Motor neuron (in vitro differentiated cells): ENCODE data around the gene LRP5. TPM values are rescaled to one million over a fixed set of nuclear protein-coding genes. Genes with fewer than 3 reads are reported as not detected.
"Not testable (repeated sequence)": the region's sequence is repeated elsewhere in the genome, so short reads cannot be mapped to it uniquely, and the experiment has no call there.

ENCODE experiments used
- ATAC-seq, 8 experiments: fragments of 200-7000 bp; cut with Tn5 transposase; replicated peaks in 6 of 8; 2 replicates each; pipeline ENCODE4 v1.8.0; 2021; ENCODE audit warnings: mild to moderate bottlenecking in 8 of 8, moderate library complexity in 8 of 8
- H3K27ac ChIP-seq, 2 donors: fragments of 250-450 bp; sonication (Bioruptor Pico); 2 replicates each; pipeline ENCODE4 v1.9.0; 2021; ENCODE audit warnings: antibody characterized with exemption in 2 of 2, mild to moderate bottlenecking in 2 of 2, moderate library complexity in 1 of 2
- H3K4me1 ChIP-seq, 2 donors: fragments of 250-450 bp; sonication (Bioruptor Pico); replicated peaks in 1 of 2; 2 replicates each; pipeline ENCODE4 v1.6.1; 2021; ENCODE audit warnings: antibody characterized with exemption in 2 of 2, mild to moderate bottlenecking in 2 of 2, moderate library complexity in 1 of 2
- H3K4me3 ChIP-seq, 5 donors: fragments of 250-450 bp; sonication (Bioruptor Pico); 2 replicates each; pipeline ENCODE4 v1.9.0; 2021; ENCODE audit warnings: antibody characterized with exemption in 5 of 5, mild to moderate bottlenecking in 5 of 5, moderate library complexity in 4 of 5
- WGBS, 10 experiments: fragments of 450-650 bp; shearing (Covaris generic); methylation state at CpG; one replicate each; pipeline ENCODE4 v1.0.0; 2022; 5-methylcytosine and 5-hydroxymethylcytosine counted together
- in situ Hi-C, 9 experiments: fragments of 400-800 bp; cut with MboI; loops; one replicate each; pipeline ENCODE4 v1.15.0; 2021; ENCODE audit warnings: low sequenced_read_pairs in 9 of 9, low pct_unique_long_range_greater_than_20kb in 2 of 9; ENCODE audit not compliant: unreplicated experiment in 9 of 9
- total RNA-seq, 8 experiments: library from RNA; unstranded; fragments of 300-600 nt; gene quantifications; 2 replicates each; pipeline versions ENCODE4 v1.2.3 to v1.2.4, GENCODE V29; 2022

Gene LRP5
- total RNA-seq, 8 experiments from 2014 or later = 4.8 to 49.4 (median 14.0) TPM

DNA sequence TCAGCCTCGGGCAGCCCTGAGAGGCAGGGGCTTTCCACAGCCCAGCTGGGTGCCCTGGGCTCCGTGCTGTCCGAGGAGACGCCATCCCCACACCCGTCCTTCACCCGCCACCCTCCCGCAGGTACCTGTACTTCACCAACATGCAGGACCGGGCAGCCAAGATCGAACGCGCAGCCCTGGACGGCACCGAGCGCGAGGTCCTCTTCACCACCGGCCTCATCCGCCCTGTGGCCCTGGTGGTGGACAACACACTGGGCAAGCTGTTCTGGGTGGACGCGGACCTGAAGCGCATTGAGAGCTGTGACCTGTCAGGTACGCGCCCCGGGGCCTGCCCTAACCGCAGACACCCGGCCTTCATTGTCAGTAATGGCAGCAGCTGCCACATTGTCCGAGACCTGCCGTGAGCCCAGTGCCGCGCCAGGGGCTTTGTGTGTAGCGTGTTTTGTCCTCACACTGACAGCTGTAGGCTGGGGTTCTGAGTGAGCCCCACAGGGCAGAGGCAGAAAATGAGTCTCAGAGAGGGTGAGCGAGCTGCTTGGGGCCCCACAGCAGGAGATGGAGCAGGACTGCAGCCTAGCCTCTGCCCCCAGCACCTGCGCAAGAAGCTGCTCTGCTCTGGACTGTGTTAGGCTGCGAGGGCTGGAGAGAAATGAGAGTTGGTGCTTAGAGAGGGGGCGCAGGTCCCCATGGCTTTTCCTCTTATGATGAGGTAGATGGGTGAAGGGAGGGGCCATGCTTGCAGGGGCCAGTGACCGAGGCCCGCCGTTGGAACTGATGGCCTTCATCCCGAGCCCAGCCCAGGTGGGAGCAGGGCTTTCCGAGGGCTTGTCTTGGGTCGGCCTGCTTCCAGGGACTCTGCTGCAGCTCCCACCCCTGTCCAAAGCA is 112.8 kb downstream of the LRP5 start:
- WGBS, 10 experiments = 80 to 100% (median 95%) methylated on average over 1 to 17 of the region's 40 CpGs; no CpG with 5 or more reads in 4 of the 10 experiments
- in situ Hi-C loops = loop anchor here in 2 of 9 experiments (25.0 kb wide), 2 partner anchors 163 to 188 kb away; partner anchors contain the start of gene C11orf24 (in 1 of the 2)
- ATAC-seq = no peak

DNA sequence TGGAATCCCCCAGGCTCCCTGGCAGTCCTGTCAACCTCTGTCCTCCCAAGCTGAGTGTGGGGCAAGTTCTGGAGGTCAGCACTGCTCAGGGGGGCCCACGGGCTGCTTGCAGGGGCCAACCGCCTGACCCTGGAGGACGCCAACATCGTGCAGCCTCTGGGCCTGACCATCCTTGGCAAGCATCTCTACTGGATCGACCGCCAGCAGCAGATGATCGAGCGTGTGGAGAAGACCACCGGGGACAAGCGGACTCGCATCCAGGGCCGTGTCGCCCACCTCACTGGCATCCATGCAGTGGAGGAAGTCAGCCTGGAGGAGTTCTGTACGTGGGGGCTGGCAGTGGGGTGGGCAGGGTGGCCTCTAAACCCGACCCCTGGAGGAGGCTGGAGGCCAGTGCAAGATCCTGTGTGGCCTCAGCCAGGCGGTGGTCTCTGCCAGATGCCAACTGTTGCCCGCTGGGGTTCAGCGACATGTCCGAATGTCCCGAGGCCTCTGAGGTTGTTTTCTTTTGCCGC is 113.5 kb downstream of the LRP5 start:
- 71 to 100% (median 93%) methylated on average over 1 to 7 of the region's 21 CpGs; no CpG with 5 or more reads in 4 of the 10 experiments for WGBS, 10 experiments
- in situ Hi-C loops = loop anchor here in 1 of 9 experiments (25.0 kb wide), 1 partner anchor 164 kb away; the partner anchor contains the start of gene C11orf24
- Histone ChIP-seq H3K27ac (no peak overlapping the region), H3K4me3 (no peak overlapping the region), H3K4me1 (peaks cover 0 to 3% of the 10 kb centered on the region in 2 donors)
- no peak for ATAC-seq

More for the DNA sequence above, 112.8 kb downstream of the LRP5 start:
- Histone ChIP-seq H3K4me1 (peaks cover 0 to 3% of the 10 kb centered on the region in 2 donors), H3K27ac (no peak overlapping the region), H3K4me3 (no peak overlapping the region)

DNA sequence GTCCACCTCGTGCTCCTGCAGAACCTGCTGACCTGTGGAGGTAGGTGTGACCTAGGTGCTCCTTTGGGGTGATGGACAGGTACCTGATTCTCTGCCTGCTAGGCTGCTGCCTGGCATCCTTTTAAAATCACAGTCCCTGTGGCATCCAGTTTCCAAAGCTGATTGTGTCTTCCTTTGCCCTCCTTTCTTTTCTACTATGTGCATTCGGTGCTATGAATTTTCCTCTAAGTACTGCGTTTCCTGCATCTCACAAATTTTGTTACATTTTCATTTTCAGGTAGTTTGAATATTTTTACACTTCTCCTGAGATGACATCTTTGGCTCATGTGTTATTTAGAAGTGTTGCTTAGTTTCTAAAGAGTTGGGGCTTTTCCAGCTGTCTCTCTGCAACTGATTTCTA is 117.3 kb downstream of the LRP5 start:
- 62 to 100% (median 96%) methylated on average over 2 to 3 of the region's 3 CpGs; no CpG with 5 or more reads in 4 of the 10 experiments for WGBS, 10 experiments
- Histone ChIP-seq H3K27ac (no peak overlapping the region), H3K4me1 (no peaks in the 10 kb centered on the region), H3K4me3 (no peak overlapping the region)
- ATAC-seq = no peak
- in situ Hi-C loops = loop anchor here in 1 of 9 experiments (25.0 kb wide), 1 partner anchor 167 kb away; the partner anchor contains the start of gene C11orf24

DNA sequence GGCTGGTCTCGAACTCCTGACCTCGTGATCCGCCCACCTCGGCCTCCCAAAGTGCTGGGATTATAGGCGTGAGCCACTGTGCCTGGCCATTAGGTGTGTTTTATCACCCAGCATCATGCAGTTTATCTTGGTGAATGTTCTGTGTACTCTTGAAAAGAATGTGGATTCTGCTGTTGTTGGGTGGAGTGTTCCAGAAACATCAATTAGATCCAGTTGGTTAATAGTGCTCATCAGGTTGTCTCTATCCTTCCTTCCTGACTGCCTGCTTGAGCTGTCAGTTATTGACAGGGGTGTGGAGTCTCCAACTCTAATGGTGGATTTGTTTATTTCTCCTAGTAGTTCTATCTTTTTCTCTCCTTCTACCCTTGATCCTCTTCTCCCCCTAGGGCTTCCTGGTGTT is 118.0 kb downstream of the LRP5 start:
- no peak overlapping the region for H3K4me3 ChIP-seq
- in situ Hi-C loops = loop anchor here in 1 of 9 experiments (25.0 kb wide), 1 partner anchor 168 kb away; the partner anchor contains the start of gene C11orf24
- no peak for ATAC-seq
- no peak overlapping the region for H3K27ac ChIP-seq
- 80% methylated on average over 1 of the region's 5 CpGs; no CpG with 5 or more reads in 9 of the 10 experiments for WGBS, 10 experiments
- no peaks in the 10 kb centered on the region for H3K4me1 ChIP-seq

DNA sequence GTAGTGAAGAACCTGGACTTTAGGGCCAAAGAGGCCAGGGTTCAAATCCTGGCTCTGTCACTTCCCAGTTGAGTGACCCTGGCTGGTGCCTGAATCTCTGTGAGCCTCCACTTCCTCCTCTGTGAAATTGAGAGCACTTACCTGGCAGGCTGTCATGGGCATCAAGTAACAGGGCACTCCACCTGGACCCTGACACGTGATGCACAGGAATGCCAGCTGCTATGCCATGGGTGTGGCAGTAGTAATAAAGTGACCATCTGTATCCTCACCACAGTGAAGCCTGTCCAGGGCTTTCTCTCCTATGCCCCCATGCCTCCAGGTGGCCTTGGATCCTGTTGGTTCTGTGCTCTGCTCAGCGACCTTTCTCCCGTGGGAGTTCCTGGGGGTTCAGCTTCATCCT is 118.4 kb downstream of the LRP5 start:
- whole genome bisulfite sequencing, 10 experiments = 33 to 100% (median 70%) methylated on average over 1 to 3 of the region's 3 CpGs; no CpG with 5 or more reads in 6 of the 10 experiments
- Histone ChIP-seq H3K27ac (no peak overlapping the region), H3K4me1 (no peaks in the 10 kb centered on the region), H3K4me3 (no peak overlapping the region)
- in situ Hi-C loops = loop anchor here in 1 of 9 experiments (25.0 kb wide), 1 partner anchor 168 kb away; the partner anchor contains the start of gene C11orf24
- no peak for ATAC-seq

DNA sequence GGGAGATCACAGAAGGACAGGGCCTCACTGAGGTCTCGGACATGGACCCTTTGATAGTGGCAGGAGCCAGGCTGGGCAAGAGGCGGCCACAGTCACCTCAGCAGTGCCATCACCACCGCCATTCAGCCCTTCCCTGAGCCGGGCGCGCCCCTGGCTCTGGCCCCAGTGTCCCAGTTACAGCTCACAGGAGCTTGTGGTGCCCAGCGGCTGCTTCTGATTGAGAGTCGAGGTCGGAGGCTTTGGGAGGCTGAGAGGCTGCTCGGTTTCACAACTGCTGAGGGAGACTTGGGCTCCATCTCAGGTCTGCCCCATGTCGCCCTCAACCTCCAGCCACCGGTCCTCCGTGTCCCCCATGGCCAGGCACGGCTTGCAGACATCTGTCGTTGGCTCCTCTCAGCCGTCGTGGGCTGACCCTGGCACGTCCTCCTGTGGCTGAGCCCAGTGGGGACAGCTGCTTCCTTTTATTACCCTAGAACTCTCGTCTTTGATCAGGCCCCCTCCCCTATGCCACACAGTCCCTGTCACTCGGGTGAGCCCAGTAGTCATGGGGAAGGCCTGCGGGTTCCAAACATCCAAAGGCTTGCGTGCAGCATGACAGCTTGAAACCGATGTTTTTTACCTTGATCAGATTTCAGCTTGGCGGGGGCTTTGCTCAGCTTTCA is 119.7 kb downstream of the LRP5 start:
- peak in 1 of 8 experiments; percentile 46 for ATAC-seq
- 76 to 97% (median 89%) methylated on average over 6 to 11 of the region's 24 CpGs; no CpG with 5 or more reads in 7 of the 10 experiments for WGBS, 10 experiments
- in situ Hi-C loops = loop anchor here in 1 of 9 experiments (25.0 kb wide), 1 partner anchor 170 kb away; the partner anchor contains the start of gene C11orf24
- Histone ChIP-seq H3K4me1 (no peaks in the 10 kb centered on the region), H3K27ac (no peak overlapping the region), H3K4me3 (no peak overlapping the region)

DNA sequence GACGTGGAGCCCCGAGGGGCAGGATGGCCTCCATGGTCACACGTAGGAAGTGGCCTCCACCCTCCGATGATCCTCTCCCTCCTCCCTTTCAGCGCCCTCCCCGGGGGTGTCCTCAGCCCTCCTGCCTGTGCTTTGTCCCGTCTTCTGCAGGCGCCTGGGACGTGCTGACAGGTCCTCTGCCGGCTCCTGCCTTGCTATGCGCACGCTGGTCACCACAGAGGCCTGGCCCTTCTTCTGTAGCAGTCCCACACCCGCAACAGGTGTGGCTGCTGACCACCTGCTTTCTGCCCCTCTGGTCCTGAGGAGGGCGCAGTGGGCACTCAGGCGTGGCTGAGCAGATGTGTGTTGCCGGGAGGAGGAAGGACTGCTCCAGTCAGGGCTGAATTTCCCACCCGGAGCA is 120.5 kb downstream of the LRP5 start:
- Histone ChIP-seq H3K4me1 (no peaks in the 10 kb centered on the region), H3K27ac (no peak overlapping the region), H3K4me3 (no peak overlapping the region)
- in situ Hi-C loops = loop anchor here in 1 of 9 experiments (25.0 kb wide), 1 partner anchor 171 kb away; the partner anchor contains the start of gene C11orf24
- 60 to 74% (median 67%) methylated on average over 3 to 12 of the region's 17 CpGs; no CpG with 5 or more reads in 7 of the 10 experiments for WGBS, 10 experiments
- ATAC-seq = peak in 1 of 8 experiments; percentile 7

DNA sequence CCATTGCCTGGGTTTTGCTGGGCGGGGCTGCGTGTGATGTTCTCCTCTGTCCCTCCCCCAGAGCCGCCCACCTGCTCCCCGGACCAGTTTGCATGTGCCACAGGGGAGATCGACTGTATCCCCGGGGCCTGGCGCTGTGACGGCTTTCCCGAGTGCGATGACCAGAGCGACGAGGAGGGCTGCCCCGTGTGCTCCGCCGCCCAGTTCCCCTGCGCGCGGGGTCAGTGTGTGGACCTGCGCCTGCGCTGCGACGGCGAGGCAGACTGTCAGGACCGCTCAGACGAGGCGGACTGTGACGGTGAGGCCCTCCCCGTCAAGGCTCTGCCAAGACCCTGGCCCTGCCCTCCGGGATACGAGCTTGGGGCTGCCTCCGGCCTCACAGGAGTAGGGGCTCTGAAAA is 121.2 kb downstream of the LRP5 start:
- ATAC-seq = no peak
- no peaks in the 10 kb centered on the region for H3K4me1 ChIP-seq
- no peak overlapping the region for H3K4me3 ChIP-seq
- in situ Hi-C loops = loop anchor here in 1 of 9 experiments (25.0 kb wide), 1 partner anchor 171 kb away; the partner anchor contains the start of gene C11orf24
- 90% methylated on average over 4 of the region's 31 CpGs; no CpG with 5 or more reads in 9 of the 10 experiments for WGBS, 10 experiments
- no peak overlapping the region for H3K27ac ChIP-seq

DNA sequence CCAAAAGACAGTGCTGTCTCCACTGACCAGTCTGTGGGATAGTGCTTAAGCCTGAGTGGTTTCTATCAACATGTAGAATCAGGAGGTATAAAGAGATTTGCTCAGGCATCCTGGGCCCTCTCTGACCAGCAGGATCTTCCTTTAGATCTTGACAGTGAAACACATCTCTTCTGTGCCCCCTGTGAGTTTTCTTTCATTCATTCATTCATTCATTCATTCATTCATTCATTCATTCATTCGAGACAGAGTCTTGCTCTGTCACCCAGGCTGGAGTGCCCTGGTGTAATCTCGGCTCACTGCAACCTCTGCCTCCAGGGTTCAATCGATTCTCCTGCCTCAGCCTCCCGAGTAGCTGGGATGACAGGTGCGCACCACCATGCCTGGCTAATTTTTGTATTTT is 121.8 kb downstream of the LRP5 start:
- in situ Hi-C loops = loop anchor here in 1 of 9 experiments (25.0 kb wide), 1 partner anchor 172 kb away; the partner anchor contains the start of gene C11orf24
- not testable (repeated sequence) for H3K27ac ChIP-seq, ATAC-seq, H3K4me1 ChIP-seq, H3K4me3 ChIP-seq
- WGBS, 10 experiments = 80 to 95% methylated on average over 1 to 5 of the region's 5 CpGs; no CpG with 5 or more reads in 8 of the 10 experiments

DNA sequence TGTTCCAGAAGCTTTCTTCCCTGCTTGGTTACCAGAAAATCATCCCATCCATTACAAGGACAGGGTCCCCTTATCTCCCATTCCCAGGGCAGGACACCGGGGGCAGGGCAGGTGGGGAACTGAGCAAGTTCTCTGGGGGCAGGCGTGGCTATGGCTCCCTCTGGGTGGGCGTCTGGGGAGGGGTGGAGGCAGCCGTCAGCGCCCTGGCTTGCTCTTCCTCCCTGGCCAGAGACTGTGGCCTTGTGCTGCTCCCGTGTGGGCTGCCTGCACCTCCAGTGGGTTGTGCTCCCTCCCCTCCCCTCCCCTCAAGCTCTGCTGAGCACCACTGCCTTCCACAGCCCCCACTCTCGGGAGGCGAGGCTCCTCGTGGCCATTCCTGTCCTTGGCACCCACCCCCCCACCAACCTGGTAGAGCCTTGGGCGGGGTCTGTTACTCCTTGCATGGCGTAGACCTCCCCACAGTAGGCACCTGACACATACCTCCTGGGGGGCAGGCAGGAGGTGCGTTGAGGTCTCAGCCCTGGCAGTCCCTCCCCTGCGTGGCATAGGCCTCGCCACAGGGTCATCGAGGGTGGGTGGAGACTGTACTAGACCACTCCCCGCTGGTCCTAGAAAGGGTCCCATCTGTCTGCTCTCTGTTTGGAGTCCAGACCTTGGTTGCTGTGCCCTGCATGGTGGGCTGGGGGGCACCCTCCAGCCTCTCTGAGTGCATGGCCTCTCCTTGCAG is 123.9 kb downstream of the LRP5 start:
- Histone ChIP-seq H3K27ac (no peak overlapping the region), H3K4me1 (peaks cover 12 to 17% of the 10 kb centered on the region in 2 donors), H3K4me3 (no peak overlapping the region)
- in situ Hi-C loops = loop anchor here in 1 of 9 experiments (25.0 kb wide), 1 partner anchor 174 kb away; the partner anchor contains the start of gene C11orf24
- no peak for ATAC-seq
- 100% methylated on average over 3 of the region's 16 CpGs; no CpG with 5 or more reads in 8 of the 10 experiments for WGBS, 10 experiments

DNA sequence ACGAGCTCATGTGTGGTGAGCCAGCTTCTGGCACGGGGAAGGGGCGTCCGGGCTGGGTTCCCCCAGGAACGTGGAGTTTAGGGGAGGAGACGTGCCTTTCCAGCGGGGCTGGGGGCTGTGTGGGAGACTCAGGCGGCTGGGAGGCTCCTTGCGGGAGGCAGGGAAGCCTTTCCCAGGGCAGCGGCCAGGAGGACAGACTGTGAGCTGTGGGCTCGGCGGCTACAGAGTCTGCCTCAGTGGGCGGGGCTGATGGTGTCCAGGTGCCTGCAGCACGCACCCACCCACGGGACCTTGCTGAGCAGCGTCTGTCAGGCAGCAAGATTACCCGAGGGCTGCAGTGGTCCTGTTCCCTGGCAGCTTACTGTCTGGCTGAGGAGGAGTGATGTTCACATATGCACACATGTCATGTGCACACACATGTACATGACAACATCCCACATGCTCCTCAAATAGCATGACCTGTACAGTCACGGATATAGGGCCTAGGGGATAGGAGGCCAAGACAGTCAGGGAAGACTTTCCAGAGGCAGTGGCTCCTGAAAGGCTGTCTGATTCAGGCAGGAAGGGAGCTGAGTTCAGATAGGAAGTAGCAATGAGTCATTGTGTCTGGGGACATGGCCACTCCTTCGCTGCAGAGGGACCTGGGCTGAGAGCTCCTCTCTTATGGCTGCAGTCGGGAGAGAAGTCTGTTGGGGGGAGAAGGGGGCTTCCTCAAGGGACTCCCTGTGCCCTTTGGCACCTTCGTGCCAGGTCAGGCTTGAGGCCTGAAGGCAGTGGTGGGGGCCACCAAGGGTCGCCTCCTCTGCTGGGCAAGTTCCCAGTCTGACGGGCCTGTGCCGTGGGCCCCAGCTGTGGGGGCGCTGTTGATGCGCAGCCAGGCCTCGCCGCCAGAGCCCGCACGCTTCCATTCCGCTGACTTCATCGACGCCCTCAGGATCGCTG is 124.9 kb downstream of the LRP5 start:
- peak overlapping the region in 1 of 2 donors; percentile 23 for H3K27ac ChIP-seq
- no peak overlapping the region for H3K4me3 ChIP-seq
- in situ Hi-C loops = loop anchor here in 1 of 9 experiments (25.0 kb wide), 1 partner anchor 175 kb away; the partner anchor contains the start of gene C11orf24
- WGBS, 10 experiments = 87 to 100% (median 100%) methylated on average over 1 to 6 of the region's 34 CpGs; no CpG with 5 or more reads in 5 of the 10 experiments
- peaks cover 22 to 26% of the 10 kb centered on the region in 2 donors for H3K4me1 ChIP-seq
- ATAC-seq = peak in 7 of 8 experiments; percentile 24 to 78 (median 34)
